ENCODE measurements around the gene FCER2.

The FCER2 gene

GRCh38 chr19:7682175-7682855 is 19.6 kb downstream of the FCER2 start:
- Histone ChIP-seq H3K27me3 (peaks cover 0 to 13% (median 0%) of the 10 kb centered on the region in 11 experiments; a peak in 8 of 22 replicates), H3K27ac (peak overlapping the region; percentile 81 to 100 (median 99); a peak in 21 of 22 replicates), H3K36me3 (peaks cover 20 to 48% (median 36%) of the 10 kb centered on the region in 11 experiments), H3K4me2 (peak overlapping the region; percentile 83 to 98 (median 93)), H3K4me3 (peak overlapping the region; percentile 76 to 100 (median 98); a peak in 18 of 20 replicates), H3K4me1 (peaks cover 41 to 83% (median 54%) of the 10 kb centered on the region in 10 experiments), H4K20me1 (peaks cover 23 to 53% (median 38%) of the 10 kb centered on the region in 11 experiments; a peak in 16 of 22 replicates), H3K9ac (peak overlapping the region; percentile 91 to 100 (median 98); a peak in 21 of 22 replicates), H3K9me3 (replicated peaks in 1 of 11) (no peaks in the 10 kb centered on the region)
- no peak for TF ChIP-seq Cebpa-rat (IDR thresholded peaks at IDR 0.05)

GRCh38 chr19:7681340-7682174 is 20.4 kb downstream of the FCER2 start:
- Histone ChIP-seq H4K20me1 (peaks cover 17 to 46% (median 34%) of the 10 kb centered on the region in 11 experiments; a peak in 16 of 22 replicates), H3K27me3 (peaks cover 0 to 16% (median 0%) of the 10 kb centered on the region in 11 experiments; a peak in 8 of 22 replicates), H3K4me3 (peak overlapping the region; percentile 76 to 100 (median 98)), H3K9ac (peak overlapping the region; percentile 91 to 100 (median 98)), H3K27ac (peak overlapping the region; percentile 81 to 100 (median 99)), H3K36me3 (peaks cover 20 to 48% (median 36%) of the 10 kb centered on the region in 11 experiments), H3K9me3 (replicated peaks in 1 of 11) (no peaks in the 10 kb centered on the region), H3K4me2 (peak overlapping the region; percentile 83 to 98 (median 93)), H3K4me1 (peaks cover 49 to 86% (median 62%) of the 10 kb centered on the region in 10 experiments)
- TF ChIP-seq Cebpa-rat (IDR thresholded peaks at IDR 0.05), result peak in 10 of 11 experiments; percentile 50 to 96 (median 87); a peak in 18 of 22 replicates

GRCh38 chr19:7680606-7681339 is 21.2 kb downstream of the FCER2 start, which contains the start of gene TRAPPC5:
Gene TRAPPC5 (plus strand): TSS chr19:7680833. CDS start chr19:7682254, 1,421 bp downstream.
- Histone ChIP-seq H3K9ac (peak within 1 kb of the TSS; percentile 91 to 100 (median 98)), H4K20me1 (peaks cover 11 to 38% (median 26%) of the 10 kb centered on the region in 11 experiments; a peak in 15 of 22 replicates), H3K27me3 (peaks cover 0 to 16% (median 0%) of the 10 kb centered on the region in 11 experiments; a peak in 8 of 22 replicates), H3K4me2 (peak within 1 kb of the TSS; percentile 83 to 98 (median 93)), H3K4me1 (peaks cover 57 to 89% (median 69%) of the 10 kb centered on the region in 10 experiments), H3K27ac (peak within 1 kb of the TSS; percentile 81 to 100 (median 99)), H3K9me3 (replicated peaks in 1 of 11) (peaks cover 0 to 4% (median 4%) of the 10 kb centered on the region in 11 experiments; a peak in 12 of 22 replicates), H3K36me3 (peaks cover 20 to 44% (median 36%) of the 10 kb centered on the region in 11 experiments), H3K4me3 (peak within 1 kb of the TSS; percentile 76 to 100 (median 98))
- no peak for TF ChIP-seq Cebpa-rat (IDR thresholded peaks at IDR 0.05)

- Histone ChIP-seq H3K9ac (peak overlapping the region; percentile 91 to 100 (median 98); a peak in 21 of 22 replicates), H3K27ac (peak overlapping the region in 9 of 11 experiments; percentile 94 to 100 (median 99); a peak in 17 of 22 replicates), H3K36me3 (peaks cover 20 to 38% (median 30%) of the 10 kb centered on the region in 11 experiments), H3K9me3 (replicated peaks in 1 of 11) (peaks cover 0 to 12% (median 8%) of the 10 kb centered on the region in 11 experiments; a peak in 12 of 22 replicates), H3K4me1 (peaks cover 64 to 89% (median 75%) of the 10 kb centered on the region in 10 experiments), H3K4me3 (peak overlapping the region; percentile 76 to 100 (median 98)), H3K27me3 (peaks cover 0 to 16% (median 0%) of the 10 kb centered on the region in 11 experiments; a peak in 8 of 22 replicates), H4K20me1 (peaks cover 4 to 30% (median 18%) of the 10 kb centered on the region in 11 experiments; a peak in 11 of 22 replicates), H3K4me2 (peak overlapping the region; percentile 82 to 98 (median 93))
- TF ChIP-seq Cebpa-rat (IDR thresholded peaks at IDR 0.05), result no peak
These were observed 21.9 kb downstream of the FCER2 start for GRCh38 chr19:7679771-7680605.

GRCh38 chr19:7678971-7679751 is 22.8 kb downstream of the FCER2 start:
- peak overlapping the region; percentile 82 to 98 (median 93) for H3K4me2 ChIP-seq

GRCh38 chr19:7677669-7678311 is 24.1 kb downstream of the FCER2 start:
- Histone ChIP-seq H3K27ac (peak overlapping the region in 10 of 11 experiments; percentile 68 to 100 (median 92); a peak in 20 of 22 replicates), H3K4me1 (peaks cover 76 to 89% (median 85%) of the 10 kb centered on the region in 10 experiments), H3K27me3 (peaks cover 0 to 16% (median 4%) of the 10 kb centered on the region in 11 experiments; a peak in 8 of 22 replicates), H3K4me3 (peak overlapping the region in 9 of 10 experiments; percentile 35 to 100 (median 56); a peak in 14 of 20 replicates), H3K4me2 (peak overlapping the region; percentile 83 to 98 (median 93)), H4K20me1 (peaks cover 0 to 9% (median 7%) of the 10 kb centered on the region in 11 experiments; a peak in 9 of 22 replicates), H3K9ac (peak overlapping the region in 10 of 11 experiments; percentile 69 to 81 (median 78); a peak in 20 of 22 replicates), H3K36me3 (peaks cover 7 to 16% (median 8%) of the 10 kb centered on the region in 11 experiments), H3K9me3 (replicated peaks in 1 of 11) (peaks cover 0 to 33% (median 21%) of the 10 kb centered on the region in 11 experiments; a peak in 20 of 22 replicates)
- no peak for TF ChIP-seq Cebpa-rat (IDR thresholded peaks at IDR 0.05)

More at GRCh38 chr19:7678971-7679751, 22.8 kb downstream of the FCER2 start:
- H3K27ac ChIP-seq, result peak overlapping the region in 8 of 11 experiments; percentile 94 to 100 (median 99); a peak in 16 of 22 replicates
- peaks cover 73 to 89% (median 83%) of the 10 kb centered on the region in 10 experiments for H3K4me1 ChIP-seq
- H3K4me3 ChIP-seq, result peak overlapping the region in 4 of 10 experiments; percentile 1 to 100 (median 63); a peak in 6 of 20 replicates
- no peak for TF ChIP-seq Cebpa-rat (IDR thresholded peaks at IDR 0.05)
- peaks cover 0 to 22% (median 10%) of the 10 kb centered on the region in 11 experiments; a peak in 10 of 22 replicates for H4K20me1 ChIP-seq
- H3K9ac ChIP-seq, result peak overlapping the region in 9 of 11 experiments; percentile 13 to 100 (median 94); a peak in 14 of 22 replicates
- H3K36me3 ChIP-seq, result peaks cover 20 to 30% (median 22%) of the 10 kb centered on the region in 11 experiments
- H3K9me3 ChIP-seq (replicated peaks in 1 of 11), result peaks cover 0 to 20% (median 15%) of the 10 kb centered on the region in 11 experiments; a peak in 18 of 22 replicates
- H3K27me3 ChIP-seq, result peaks cover 0 to 16% (median 2%) of the 10 kb centered on the region in 11 experiments; a peak in 8 of 22 replicates
